Lower leg skin (tissue), 4 donors: ENCODE measurements around the gene CDK15. TPM values are rescaled to one million over a fixed set of nuclear protein-coding genes. Genes with fewer than 3 reads are reported as not detected.

ENCODE experiments used
- DNase-seq, 2 donors: peaks; one replicate each; pipeline ENCODE4 v3.0.0-alpha.2; 2019; ENCODE audit warnings: low spot score in 2 of 2
- H3K4me3 ChIP-seq: fragments of 200-600 bp; sonication (generic); 2 replicates; pipeline ENCODE4 v1.5.1; 2017; ENCODE audit warnings: mild to moderate bottlenecking, low read depth; ENCODE audit not compliant: poor library complexity, severe bottlenecking
- CTCF ChIP-seq, 3 donors: fragments of 450-650 bp; IDR thresholded peaks; one replicate each; pipeline ENCODE4 v1.5.1; 2016; ENCODE audit warnings: antibody characterized with exemption in 3 of 3, mild to moderate bottlenecking in 3 of 3, moderate library complexity in 2 of 3
- POLR2A ChIP-seq, 2 donors: fragments of 450-650 bp; IDR thresholded peaks; one replicate each; pipeline ENCODE4 v1.6.1; 2016 to 2017; ENCODE audit warnings: antibody characterized with exemption in 2 of 2, mild to moderate bottlenecking in 1 of 2, moderate library complexity in 1 of 2
- WGBS, 2 donors: methylation state at CpG; one replicate each; pipeline ENCODE4 v1.1.5; 2018; 5-methylcytosine and 5-hydroxymethylcytosine counted together
- intact Hi-C: fragments of 100-400 bp; cut with DNase I; formaldehyde crosslinking; loops from one replicate; pipeline ENCODE4 v1.15.0; 2023; ENCODE audit warnings: low total_unique reads
- total RNA-seq, 4 donors: library from RNA; depleted of rRNA; stranded (reverse); fragments of >200 nt; gene quantifications; one replicate each; pipeline ENCODE4 v1.1.0, GENCODE V29; 2016

CDK15 gene
- total RNA-seq, 4 donors from 2014 or later, result 0.27 to 0.91 (median 0.38) TPM

DNA sequence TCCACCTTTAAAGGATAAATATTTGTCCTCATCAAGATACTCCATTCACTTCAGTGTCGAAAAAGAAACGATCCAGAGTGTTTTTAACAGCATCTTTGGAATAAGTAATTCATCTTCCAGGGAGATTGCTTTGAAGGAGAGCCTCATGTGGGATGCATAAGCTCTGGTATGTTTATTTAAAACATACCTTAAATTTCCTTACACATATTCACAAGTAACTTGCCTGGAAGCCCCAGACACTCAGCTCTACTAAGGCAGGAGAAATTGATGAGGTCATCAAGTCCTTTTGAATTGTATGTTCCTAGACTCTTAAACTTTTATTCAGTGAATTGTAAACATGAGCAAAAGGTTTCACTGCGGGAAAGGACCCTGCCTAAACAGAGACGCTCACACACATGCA lies 103.0 kb downstream of the CDK15 start:
- TF ChIP-seq CTCF (IDR thresholded peaks at IDR 0.05) (no peak), POLR2A (IDR thresholded peaks at IDR 0.05) (no peak)
- H3K4me3 ChIP-seq, result no peak overlapping the region
- no peak for DNase-seq
- intact Hi-C loops, result no loop called here
- 71 to 79% methylated on average over 4 of the region's 4 CpGs for WGBS, 2 donors

- DNase-seq, result no peak
- intact Hi-C loops, result no loop called here
- TF ChIP-seq CTCF (IDR thresholded peaks at IDR 0.05) (no peak), POLR2A (IDR thresholded peaks at IDR 0.05) (no peak)
- 54 to 65% methylated on average over 4 of the region's 4 CpGs for WGBS, 2 donors
- no peak overlapping the region for H3K4me3 ChIP-seq
Observed at GRCh38 chr2:201909961-201910361, 103.6 kb downstream of the CDK15 start.

GRCh38 chr2:201911372-201911771 lies 105.0 kb downstream of the CDK15 start:
- WGBS, 2 donors, result 81 to 84% methylated on average over 4 of the region's 4 CpGs
- no peak overlapping the region for H3K4me3 ChIP-seq
- intact Hi-C loops, result no loop called here
- TF ChIP-seq POLR2A (IDR thresholded peaks at IDR 0.05), result no peak
- TF ChIP-seq CTCF (IDR thresholded peaks at IDR 0.05), result no peak
- DNase-seq, result no peak

- TF ChIP-seq POLR2A (IDR thresholded peaks at IDR 0.05) (no peak), CTCF (IDR thresholded peaks at IDR 0.05) (no peak)
- no peak for DNase-seq
- 80 to 83% methylated on average over 4 of the region's 4 CpGs for WGBS, 2 donors
Observed at GRCh38 chr2:201913201-201913600, 106.9 kb downstream of the CDK15 start.

GRCh38 chr2:201915446-201915845 lies 109.1 kb downstream of the CDK15 start:
- no peak for DNase-seq
- WGBS, 2 donors, result 86 to 89% methylated on average over 3 of the region's 3 CpGs
- no peak overlapping the region for H3K4me3 ChIP-seq
- TF ChIP-seq CTCF (IDR thresholded peaks at IDR 0.05) (no peak), POLR2A (IDR thresholded peaks at IDR 0.05) (no peak)
- intact Hi-C loops, result no loop called here

More at GRCh38 chr2:201913201-201913600, 106.9 kb downstream of the CDK15 start:
- H3K4me3 ChIP-seq, result no peak overlapping the region
- intact Hi-C loops, result no loop called here

DNA sequence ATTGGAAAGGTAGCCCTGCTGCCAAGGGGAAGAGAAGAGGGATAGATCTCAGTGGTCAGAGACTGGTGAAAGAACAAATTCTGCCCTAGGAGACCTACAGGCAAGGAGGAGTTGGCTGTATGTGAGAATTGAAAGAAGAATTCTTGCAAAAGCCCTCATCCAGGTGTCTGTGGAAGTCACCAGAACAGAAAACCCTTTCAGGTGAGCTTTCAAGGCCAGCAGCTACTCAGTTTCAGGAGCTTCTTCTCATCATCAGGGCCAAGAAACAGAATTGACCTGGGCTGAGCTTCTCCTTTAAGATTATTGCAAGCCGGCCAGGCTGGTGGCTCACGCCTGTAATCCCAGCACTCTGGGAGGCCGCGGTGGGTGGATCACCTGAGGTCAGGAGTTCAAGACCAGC lies 110.2 kb downstream of the CDK15 start:
- no peak for TF ChIP-seq CTCF (IDR thresholded peaks at IDR 0.05)
- TF ChIP-seq POLR2A (IDR thresholded peaks at IDR 0.05), result no peak
- DNase-seq, result no peak
- 93 to 97% methylated on average over 4 of the region's 4 CpGs for WGBS, 2 donors
- intact Hi-C loops, result no loop called here
- no peak overlapping the region for H3K4me3 ChIP-seq
